HepG2 (cell line): ENCODE results near the gene PRKACG. TPM values are rescaled to one million over a fixed set of nuclear protein-coding genes. Genes with fewer than 3 reads are reported as not detected.

Experiments
- CAMTA2 ChIP-seq: sonication (generic); formaldehyde crosslinking; IDR thresholded peaks from 2 replicates; pipeline ENCODE4 v1.4.0; 2020; ENCODE audit warnings: mild to moderate bottlenecking, missing genetic modification reagents, borderline replicate concordance
- MED13 ChIP-seq: sonication (generic); formaldehyde crosslinking; IDR thresholded peaks from 2 replicates; pipeline ENCODE4 v1.5.0; 2020; ENCODE audit warnings: missing genetic modification reagents
- RBFOX2 ChIP-seq: fragments of 200-400 bp; formaldehyde crosslinking; IDR thresholded peaks from 2 replicates; pipeline ENCODE4 v1.6.1; 2017; ENCODE audit warnings: low read depth, mild to moderate bottlenecking, low read length
- ZNF337 ChIP-seq: sonication (generic); formaldehyde crosslinking; IDR thresholded peaks from 2 replicates; pipeline ENCODE4 v1.5.1; 2020; ENCODE audit warnings: missing genetic modification reagents, low read depth, mild to moderate bottlenecking, borderline replicate concordance
- ZNF441 ChIP-seq: sonication (generic); formaldehyde crosslinking; IDR thresholded peaks from 2 replicates; pipeline ENCODE4 v1.7.0; 2021; ENCODE audit warnings: missing genetic modification reagents, borderline replicate concordance
- ZNF451 ChIP-seq: sonication (generic); formaldehyde crosslinking; IDR thresholded peaks from 2 replicates; pipeline ENCODE4 v1.5.0; 2020; ENCODE audit warnings: mild to moderate bottlenecking, missing genetic modification reagents
- ZNF496 ChIP-seq: sonication (generic); formaldehyde crosslinking; IDR thresholded peaks from 2 replicates; pipeline ENCODE4 v1.8.1; 2023; ENCODE audit warnings: mild to moderate bottlenecking, moderate library complexity, missing genetic modification reagents; ENCODE audit not compliant: insufficient replicate concordance
- polyA plus RNA-seq, 8 experiments: library from polyadenylated mRNA; depleted of rRNA in 3 of 8; stranded (reverse) in 7 of 8; unstranded in 1 of 8; fragments of >200 nt; fragmentation: Illumina TruSeq in 4 of 8; extraction: Trizol in 4 of 8; gene quantifications; 2 replicates each; pipeline versions ENCODE4 v1.2.1 to v1.2.3, GENCODE V29; 2011 to 2016; ENCODE audit warnings: low read depth in 4 of 8, missing spikeins in 1 of 8, mixed read lengths in 1 of 8; ENCODE audit not compliant: insufficient read depth in 1 of 8
- total RNA-seq, 5 experiments: library from RNA; depleted of rRNA; stranded (reverse); fragments of >200 nt; fragmentation: Illumina TruSeq; extraction: Trizol; gene quantifications; 2 replicates each; pipeline ENCODE4 v1.2.3, GENCODE V29; 2016; ENCODE audit warnings: low read depth in 1 of 5
- TF ChIP-seq, protein P1 (sequence below): sonication (generic); formaldehyde crosslinking; conservative IDR thresholded peaks from 2 replicates; pipeline ENCODE4 v1.8.1; 2023; ENCODE audit warnings: missing genetic modification reagents
- TF ChIP-seq, protein P2 (sequence below): sonication (generic); formaldehyde crosslinking; IDR thresholded peaks from 2 replicates; pipeline ENCODE4 v1.8.0; 2022; ENCODE audit warnings: missing genetic modification reagents, mild to moderate bottlenecking, inconsistent platforms, borderline replicate concordance
- TF ChIP-seq, protein P3 (sequence below): sonication (generic); formaldehyde crosslinking; IDR thresholded peaks from 2 replicates; pipeline ENCODE4 v1.4.0; 2020; ENCODE audit warnings: missing genetic modification reagents
- TF ChIP-seq, protein P4 (sequence below): IDR thresholded peaks from 2 replicates; pipeline ENCODE4 v1.6.1; 2012; ENCODE audit warnings: inconsistent platforms
- TF ChIP-seq, protein P5 (sequence below): sonication (generic); formaldehyde crosslinking; IDR thresholded peaks from 2 replicates; pipeline ENCODE4 v1.9.0; 2021; ENCODE audit warnings: mild to moderate bottlenecking, missing genetic modification reagents
- TF ChIP-seq, protein P6 (sequence below): sonication (generic); formaldehyde crosslinking; IDR thresholded peaks from 2 replicates; pipeline ENCODE4 v1.4.0; 2020; ENCODE audit warnings: mild to moderate bottlenecking, missing genetic modification reagents

Gene PRKACG
- total and polyA plus RNA-seq, 2 of the 13 experiments (the other 11 are each of a cell fraction or from before 2014, with no cell fraction given): not detected

DNA sequence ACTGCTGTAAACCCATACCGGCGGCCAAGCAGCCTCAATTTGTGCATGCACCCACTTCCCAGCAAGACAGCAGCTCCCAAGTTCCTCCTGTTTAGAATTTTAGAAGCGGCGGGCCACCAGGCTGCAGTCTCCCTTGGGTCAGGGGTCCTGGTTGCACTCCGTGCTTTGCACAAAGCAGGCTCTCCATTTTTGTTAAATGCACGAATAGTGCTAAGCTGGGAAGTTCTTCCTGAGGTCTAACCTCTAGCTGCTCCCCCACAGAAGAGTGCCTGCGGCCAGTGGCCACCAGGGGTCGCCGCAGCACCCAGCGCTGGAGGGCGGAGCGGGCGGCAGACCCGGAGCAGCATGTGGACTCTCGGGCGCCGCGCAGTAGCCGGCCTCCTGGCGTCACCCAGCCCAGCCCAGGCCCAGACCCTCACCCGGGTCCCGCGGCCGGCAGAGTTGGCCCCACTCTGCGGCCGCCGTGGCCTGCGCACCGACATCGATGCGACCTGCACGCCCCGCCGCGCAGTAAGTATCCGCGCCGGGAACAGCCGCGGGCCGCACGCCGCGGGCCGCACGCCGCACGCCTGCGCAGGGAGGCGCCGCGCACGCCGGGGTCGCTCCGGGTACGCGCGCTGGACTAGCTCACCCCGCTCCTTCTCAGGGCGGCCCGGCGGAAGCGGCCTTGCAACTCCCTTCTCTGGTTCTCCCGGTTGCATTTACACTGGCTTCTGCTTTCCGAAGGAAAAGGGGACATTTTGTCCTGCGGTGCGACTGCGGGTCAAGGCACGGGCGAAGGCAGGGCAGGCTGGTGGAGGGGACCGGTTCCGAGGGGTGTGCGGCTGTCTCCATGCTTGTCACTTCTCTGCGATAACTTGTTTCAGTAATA is 21.8 kb upstream of the PRKACG start, which contains the start of gene FXN (continued):
- TF ChIP-seq, protein P1, sequence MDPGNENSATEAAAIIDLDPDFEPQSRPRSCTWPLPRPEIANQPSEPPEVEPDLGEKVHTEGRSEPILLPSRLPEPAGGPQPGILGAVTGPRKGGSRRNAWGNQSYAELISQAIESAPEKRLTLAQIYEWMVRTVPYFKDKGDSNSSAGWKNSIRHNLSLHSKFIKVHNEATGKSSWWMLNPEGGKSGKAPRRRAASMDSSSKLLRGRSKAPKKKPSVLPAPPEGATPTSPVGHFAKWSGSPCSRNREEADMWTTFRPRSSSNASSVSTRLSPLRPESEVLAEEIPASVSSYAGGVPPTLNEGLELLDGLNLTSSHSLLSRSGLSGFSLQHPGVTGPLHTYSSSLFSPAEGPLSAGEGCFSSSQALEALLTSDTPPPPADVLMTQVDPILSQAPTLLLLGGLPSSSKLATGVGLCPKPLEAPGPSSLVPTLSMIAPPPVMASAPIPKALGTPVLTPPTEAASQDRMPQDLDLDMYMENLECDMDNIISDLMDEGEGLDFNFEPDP (CRISPR knock-in tag): no peak
- TF ChIP-seq, protein P2, sequence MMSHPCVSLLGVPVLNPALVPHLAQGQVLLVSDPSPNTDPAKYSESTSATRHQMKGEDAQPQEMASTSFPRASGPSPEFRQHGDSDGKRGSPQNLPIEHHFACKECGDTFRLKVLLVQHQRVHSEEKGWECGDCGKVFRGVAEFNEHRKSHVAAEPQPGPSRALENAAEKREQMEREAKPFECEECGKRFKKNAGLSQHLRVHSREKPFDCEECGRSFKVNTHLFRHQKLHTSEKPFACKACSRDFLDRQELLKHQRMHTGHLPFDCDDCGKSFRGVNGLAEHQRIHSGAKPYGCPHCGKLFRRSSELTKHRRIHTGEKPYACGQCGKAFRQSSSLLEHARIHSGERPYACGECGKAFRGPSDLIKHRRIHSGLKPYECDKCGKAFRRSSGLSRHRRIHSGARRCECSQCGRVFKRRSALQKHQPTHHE (CRISPR knock-in tag): peak; percentile 17; the same call in 1 of the 2 replicates
- no peak for TF ChIP-seq ZNF496 (CRISPR knock-in tag)
- TF ChIP-seq, protein P3, sequence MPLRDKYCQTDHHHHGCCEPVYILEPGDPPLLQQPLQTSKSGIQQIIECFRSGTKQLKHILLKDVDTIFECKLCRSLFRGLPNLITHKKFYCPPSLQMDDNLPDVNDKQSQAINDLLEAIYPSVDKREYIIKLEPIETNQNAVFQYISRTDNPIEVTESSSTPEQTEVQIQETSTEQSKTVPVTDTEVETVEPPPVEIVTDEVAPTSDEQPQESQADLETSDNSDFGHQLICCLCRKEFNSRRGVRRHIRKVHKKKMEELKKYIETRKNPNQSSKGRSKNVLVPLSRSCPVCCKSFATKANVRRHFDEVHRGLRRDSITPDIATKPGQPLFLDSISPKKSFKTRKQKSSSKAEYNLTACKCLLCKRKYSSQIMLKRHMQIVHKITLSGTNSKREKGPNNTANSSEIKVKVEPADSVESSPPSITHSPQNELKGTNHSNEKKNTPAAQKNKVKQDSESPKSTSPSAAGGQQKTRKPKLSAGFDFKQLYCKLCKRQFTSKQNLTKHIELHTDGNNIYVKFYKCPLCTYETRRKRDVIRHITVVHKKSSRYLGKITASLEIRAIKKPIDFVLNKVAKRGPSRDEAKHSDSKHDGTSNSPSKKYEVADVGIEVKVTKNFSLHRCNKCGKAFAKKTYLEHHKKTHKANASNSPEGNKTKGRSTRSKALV (CRISPR knock-in tag): peak; percentile 88
- peak; percentile 93 for TF ChIP-seq RBFOX2
- TF ChIP-seq ZNF441 (CRISPR knock-in tag): peak; percentile 95
- no peak for TF ChIP-seq ZNF337
- TF ChIP-seq, protein P4, sequence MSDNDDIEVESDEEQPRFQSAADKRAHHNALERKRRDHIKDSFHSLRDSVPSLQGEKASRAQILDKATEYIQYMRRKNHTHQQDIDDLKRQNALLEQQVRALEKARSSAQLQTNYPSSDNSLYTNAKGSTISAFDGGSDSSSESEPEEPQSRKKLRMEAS: peak; percentile 94
- TF ChIP-seq, protein P5, sequence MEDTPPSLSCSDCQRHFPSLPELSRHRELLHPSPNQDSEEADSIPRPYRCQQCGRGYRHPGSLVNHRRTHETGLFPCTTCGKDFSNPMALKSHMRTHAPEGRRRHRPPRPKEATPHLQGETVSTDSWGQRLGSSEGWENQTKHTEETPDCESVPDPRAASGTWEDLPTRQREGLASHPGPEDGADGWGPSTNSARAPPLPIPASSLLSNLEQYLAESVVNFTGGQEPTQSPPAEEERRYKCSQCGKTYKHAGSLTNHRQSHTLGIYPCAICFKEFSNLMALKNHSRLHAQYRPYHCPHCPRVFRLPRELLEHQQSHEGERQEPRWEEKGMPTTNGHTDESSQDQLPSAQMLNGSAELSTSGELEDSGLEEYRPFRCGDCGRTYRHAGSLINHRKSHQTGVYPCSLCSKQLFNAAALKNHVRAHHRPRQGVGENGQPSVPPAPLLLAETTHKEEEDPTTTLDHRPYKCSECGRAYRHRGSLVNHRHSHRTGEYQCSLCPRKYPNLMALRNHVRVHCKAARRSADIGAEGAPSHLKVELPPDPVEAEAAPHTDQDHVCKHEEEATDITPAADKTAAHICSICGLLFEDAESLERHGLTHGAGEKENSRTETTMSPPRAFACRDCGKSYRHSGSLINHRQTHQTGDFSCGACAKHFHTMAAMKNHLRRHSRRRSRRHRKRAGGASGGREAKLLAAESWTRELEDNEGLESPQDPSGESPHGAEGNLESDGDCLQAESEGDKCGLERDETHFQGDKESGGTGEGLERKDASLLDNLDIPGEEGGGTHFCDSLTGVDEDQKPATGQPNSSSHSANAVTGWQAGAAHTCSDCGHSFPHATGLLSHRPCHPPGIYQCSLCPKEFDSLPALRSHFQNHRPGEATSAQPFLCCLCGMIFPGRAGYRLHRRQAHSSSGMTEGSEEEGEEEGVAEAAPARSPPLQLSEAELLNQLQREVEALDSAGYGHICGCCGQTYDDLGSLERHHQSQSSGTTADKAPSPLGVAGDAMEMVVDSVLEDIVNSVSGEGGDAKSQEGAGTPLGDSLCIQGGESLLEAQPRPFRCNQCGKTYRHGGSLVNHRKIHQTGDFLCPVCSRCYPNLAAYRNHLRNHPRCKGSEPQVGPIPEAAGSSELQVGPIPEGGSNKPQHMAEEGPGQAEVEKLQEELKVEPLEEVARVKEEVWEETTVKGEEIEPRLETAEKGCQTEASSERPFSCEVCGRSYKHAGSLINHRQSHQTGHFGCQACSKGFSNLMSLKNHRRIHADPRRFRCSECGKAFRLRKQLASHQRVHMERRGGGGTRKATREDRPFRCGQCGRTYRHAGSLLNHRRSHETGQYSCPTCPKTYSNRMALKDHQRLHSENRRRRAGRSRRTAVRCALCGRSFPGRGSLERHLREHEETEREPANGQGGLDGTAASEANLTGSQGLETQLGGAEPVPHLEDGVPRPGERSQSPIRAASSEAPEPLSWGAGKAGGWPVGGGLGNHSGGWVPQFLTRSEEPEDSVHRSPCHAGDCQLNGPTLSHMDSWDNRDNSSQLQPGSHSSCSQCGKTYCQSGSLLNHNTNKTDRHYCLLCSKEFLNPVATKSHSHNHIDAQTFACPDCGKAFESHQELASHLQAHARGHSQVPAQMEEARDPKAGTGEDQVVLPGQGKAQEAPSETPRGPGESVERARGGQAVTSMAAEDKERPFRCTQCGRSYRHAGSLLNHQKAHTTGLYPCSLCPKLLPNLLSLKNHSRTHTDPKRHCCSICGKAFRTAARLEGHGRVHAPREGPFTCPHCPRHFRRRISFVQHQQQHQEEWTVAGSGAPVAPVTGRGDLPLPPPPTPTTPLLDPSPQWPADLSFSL: 0 out of 2 replicates have a peak, but pooled peaks have one; percentile 32
- no peak for TF ChIP-seq CAMTA2
- TF ChIP-seq MED13: 0 out of 2 replicates have a peak, but pooled peaks have one; percentile 19
- TF ChIP-seq, protein P6, sequence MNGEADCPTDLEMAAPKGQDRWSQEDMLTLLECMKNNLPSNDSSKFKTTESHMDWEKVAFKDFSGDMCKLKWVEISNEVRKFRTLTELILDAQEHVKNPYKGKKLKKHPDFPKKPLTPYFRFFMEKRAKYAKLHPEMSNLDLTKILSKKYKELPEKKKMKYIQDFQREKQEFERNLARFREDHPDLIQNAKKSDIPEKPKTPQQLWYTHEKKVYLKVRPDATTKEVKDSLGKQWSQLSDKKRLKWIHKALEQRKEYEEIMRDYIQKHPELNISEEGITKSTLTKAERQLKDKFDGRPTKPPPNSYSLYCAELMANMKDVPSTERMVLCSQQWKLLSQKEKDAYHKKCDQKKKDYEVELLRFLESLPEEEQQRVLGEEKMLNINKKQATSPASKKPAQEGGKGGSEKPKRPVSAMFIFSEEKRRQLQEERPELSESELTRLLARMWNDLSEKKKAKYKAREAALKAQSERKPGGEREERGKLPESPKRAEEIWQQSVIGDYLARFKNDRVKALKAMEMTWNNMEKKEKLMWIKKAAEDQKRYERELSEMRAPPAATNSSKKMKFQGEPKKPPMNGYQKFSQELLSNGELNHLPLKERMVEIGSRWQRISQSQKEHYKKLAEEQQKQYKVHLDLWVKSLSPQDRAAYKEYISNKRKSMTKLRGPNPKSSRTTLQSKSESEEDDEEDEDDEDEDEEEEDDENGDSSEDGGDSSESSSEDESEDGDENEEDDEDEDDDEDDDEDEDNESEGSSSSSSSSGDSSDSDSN (CRISPR knock-in tag): peak; percentile 97
- peak; percentile 33; the same call in 1 of the 2 replicates for TF ChIP-seq ZNF451 (CRISPR knock-in tag)
